NOMO-1 (cell line): Measurements from ENCODE around the gene TMEM170A.

Experiments
- DNase-seq, 2 experiments: peaks; one replicate each; lab custom pipeline; 2025; ENCODE audit not compliant: unreplicated experiment in 2 of 2; lab: John Stamatoyannopoulos, UW

Gene TMEM170A

GRCh38 chr16:75482434-75483205, 18.1 kb upstream of the TMEM170A start:
- DNase-seq = no peak

- DNase-seq = no peak
Observed at GRCh38 chr16:75481475-75481874, 17.0 kb upstream of the TMEM170A start.

GRCh38 chr16:75479421-75479990, 15.0 kb upstream of the TMEM170A start:
- DNase-seq = no peak

- no peak for DNase-seq
Observed at GRCh38 chr16:75478480-75479345, 14.2 kb upstream of the TMEM170A start.

GRCh38 chr16:75477680-75478473, 13.4 kb upstream of the TMEM170A start:
- DNase-seq = peak in 1 of 2 experiments; percentile 35

- DNase-seq = no peak
Observed at GRCh38 chr16:75476817-75477216, 12.3 kb upstream of the TMEM170A start.

- DNase-seq = no peak
Observed at GRCh38 chr16:75475420-75475847, 10.9 kb upstream of the TMEM170A start.

GRCh38 chr16:75472908-75473877, 8.7 kb upstream of the TMEM170A start:
- no peak for DNase-seq

GRCh38 chr16:75471723-75472633, 7.5 kb upstream of the TMEM170A start:
- DNase-seq = peak; percentile 24 to 45

- no peak for DNase-seq
Observed at GRCh38 chr16:75466760-75467159, 2.3 kb upstream of the TMEM170A start.

GRCh38 chr16:75463389-75464121, 934 bp downstream of the TMEM170A start:
- DNase-seq = peak in 1 of 2 experiments; percentile 31

- peak in 1 of 2 experiments; percentile 24 for DNase-seq
Observed at GRCh38 chr16:75462806-75463205, 1.7 kb downstream of the TMEM170A start.

GRCh38 chr16:75461575-75461974, 2.9 kb downstream of the TMEM170A start:
- DNase-seq = no peak

GRCh38 chr16:75460446-75460845, 4.0 kb downstream of the TMEM170A start:
- no peak for DNase-seq

- no peak for DNase-seq
Observed at GRCh38 chr16:75459691-75460090, 4.8 kb downstream of the TMEM170A start.

- DNase-seq = no peak
Observed at GRCh38 chr16:75458439-75458838, 6.0 kb downstream of the TMEM170A start.

GRCh38 chr16:75458029-75458428, 6.5 kb downstream of the TMEM170A start:
- DNase-seq = no peak
